Panc1 (cell line): ENCODE data around the gene GGCX. TPM values are rescaled to one million over a fixed set of nuclear protein-coding genes. Genes with fewer than 3 reads are reported as not detected.

Experiments used
- ATAC-seq: fragments of 200-7000 bp; cut with Tn5 transposase; 2 replicates; pipeline ENCODE4 v1.9.1; 2020; ENCODE audit warnings: mild to moderate bottlenecking, moderate library complexity
- BruUV-seq: library from RNA; stranded (reverse); fragments of 400-500 nt; replicated peaks from 2 replicates; lab custom pipeline; 2021; lab: Mats Ljungman, UMichigan
- CTCF ChIA-PET: fragments of 300-600 bp; sonication (Branson Sonifier 250); formaldehyde crosslinking; loops from one replicate; lab custom pipeline; 2022; ENCODE audit warnings: antibody characterized with exemption; lab: Charles Lee
- POLR2A ChIA-PET: fragments of 300-600 bp; sonication (Branson Sonifier 250); formaldehyde crosslinking; loops from one replicate; lab custom pipeline; 2022; ENCODE audit warnings: antibody characterized with exemption; lab: Charles Lee
- DNase-seq: peaks from one replicate; pipeline ENCODE4 v3.0.0-alpha.2; 2010; ENCODE audit warnings: low read depth, low spot score
- H3K27ac ChIP-seq: 2 replicates; pipeline ENCODE4 v1.5.1; 2011; ENCODE audit warnings: mild to moderate bottlenecking, low read length, inconsistent platforms
- H3K27me3 ChIP-seq: fragments of 200-500 bp; sonication (Bioruptor generic); 2 replicates; pipeline ENCODE4 v1.6.0; 2014; ENCODE audit warnings: low read length, inconsistent platforms; ENCODE audit not compliant: control insufficient read depth, insufficient read depth
- H3K36me3 ChIP-seq: fragments of 200-500 bp; sonication (Bioruptor generic); 2 replicates; pipeline ENCODE4 v1.5.1; 2014; ENCODE audit warnings: inconsistent platforms, mild to moderate bottlenecking, low read length, moderate library complexity; ENCODE audit not compliant: control insufficient read depth, insufficient read depth
- H3K4me1 ChIP-seq: 2 replicates; pipeline ENCODE4 v1.5.1; 2011; ENCODE audit warnings: inconsistent platforms, mild to moderate bottlenecking, low read length, moderate library complexity; ENCODE audit not compliant: control insufficient read depth, insufficient read depth
- H3K4me3 ChIP-seq, 2 experiments: 2 replicates each; pipeline ENCODE4 v1.5.1; 2011 to 2012; ENCODE audit warnings: low read depth in 2 of 2, low read length in 2 of 2, mild to moderate bottlenecking in 2 of 2, inconsistent platforms in 1 of 2, moderate library complexity in 1 of 2
- H3K9me3 ChIP-seq: fragments of 200-500 bp; sonication (Bioruptor generic); 2 replicates; pipeline ENCODE4 v1.5.1; 2014; ENCODE audit warnings: low read depth, mild to moderate bottlenecking, inconsistent platforms, low read length, moderate library complexity; ENCODE audit not compliant: control insufficient read depth, insufficient read depth
- CTCF ChIP-seq: fragments of 450-650 bp; IDR thresholded peaks from 2 replicates; pipeline ENCODE4 v1.5.1; 2017; ENCODE audit warnings: mild to moderate bottlenecking
- POLR2AphosphoS5 ChIP-seq: IDR thresholded peaks from 2 replicates; pipeline ENCODE4 v1.6.1; 2012; ENCODE audit warnings: mild to moderate bottlenecking, low read depth, low read length, moderate library complexity
- REST ChIP-seq, 2 experiments: IDR thresholded peaks; 2 replicates each; pipeline ENCODE4 v1.6.1; 2011 to 2012; ENCODE audit warnings: low read depth in 2 of 2, control low read depth in 1 of 2, low read length in 1 of 2, mild to moderate bottlenecking in 1 of 2, moderate library complexity in 1 of 2; ENCODE audit not compliant: insufficient read depth in 1 of 2
- SIN3A ChIP-seq: IDR thresholded peaks from 2 replicates; pipeline ENCODE4 v1.6.1; 2012; ENCODE audit warnings: low read depth, mild to moderate bottlenecking, low read length, moderate library complexity, borderline replicate concordance; ENCODE audit not compliant: insufficient read depth
- TCF7L2 ChIP-seq: IDR thresholded peaks from 2 replicates; pipeline ENCODE4 v1.6.1; 2011; ENCODE audit warnings: mild to moderate bottlenecking, low read depth, low read length, inconsistent platforms
- in situ Hi-C: cut with HindIII; loops from 2 replicates; pipeline ENCODE4 v1.10.0; 2016; ENCODE audit warnings: low sequenced_read_pairs, low pct_unique_long_range_greater_than_20kb
- intact Hi-C: fragments of 100-400 bp; cut with micrococcal nuclease; formaldehyde crosslinking; loops from one replicate; pipeline ENCODE4 v1.10.0; 2022; ENCODE audit not compliant: unreplicated experiment
- total RNA-seq: library from RNA; stranded (reverse); gene quantifications from one replicate; pipeline ENCODE4 v1.2.1, GENCODE V29; 2021; ENCODE audit not compliant: unreplicated experiment

Gene GGCX
- total RNA-seq, 1 experiment from 2014 or later, result 64.1 TPM

GRCh38 chr2:85607268-85608215 is 46.2 kb upstream of the GGCX start:
- no peak for ATAC-seq
- no peaks in the 10 kb centered on the region for H3K9me3 ChIP-seq
- in situ Hi-C loops (no loop called here), intact Hi-C loops (loop anchor here (2.0 kb wide), 1 partner anchor 47 kb away; the partner anchor contains the start of gene GGCX)
- peaks cover 6% of the 10 kb centered on the region for H3K36me3 ChIP-seq
- no peak overlapping the region for H3K4me3 ChIP-seq
- H3K27me3 ChIP-seq, result no peaks in the 10 kb centered on the region
- peaks cover 7% of the 10 kb centered on the region; the same call in 1 of the 2 replicates for H3K4me1 ChIP-seq
- ChIA-PET CTCF (no interaction called here), POLR2A (interaction anchor here (0.6 kb wide), 1 partner anchor 25 kb away, joined by 7 read pairs; no protein-coding TSS in a partner anchor)
- no peak overlapping the region for H3K27ac ChIP-seq
- no peak for DNase-seq
- no peak for TF ChIP-seq SIN3A
- no peak for TF ChIP-seq POLR2AphosphoS5
- TF ChIP-seq CTCF, result no peak
- no peak for TF ChIP-seq REST (IDR thresholded peaks at IDR 0.05; ENCODE audit: insufficient read depth in 1 of 2, low read depth in 2 of 2, low read length in 1 of 2)
- TF ChIP-seq TCF7L2, result no peak
- no TSS peak for BruUV-seq

GRCh38 chr2:85606116-85606455 is 44.8 kb upstream of the GGCX start:
- H3K4me3 ChIP-seq, result no peak overlapping the region
- peaks cover 14% of the 10 kb centered on the region for H3K4me1 ChIP-seq
- intact Hi-C loops, result no loop called here
- ATAC-seq (no peak), DNase-seq (no peak)
- no peak overlapping the region for H3K27ac ChIP-seq
- no peaks in the 10 kb centered on the region for H3K9me3 ChIP-seq
- no peaks in the 10 kb centered on the region for H3K27me3 ChIP-seq
- POLR2A ChIA-PET, result interaction anchor here (0.7 to 1.5 kb wide), 2 partner anchors 11 to 254 kb away, joined by 3 to 9 read pairs; partner anchors contain the start of gene RNF181
- no peak for TF ChIP-seq POLR2AphosphoS5
- H3K36me3 ChIP-seq, result peaks cover 3% of the 10 kb centered on the region
- in situ Hi-C loops, result no loop called here
- CTCF ChIA-PET, result no interaction called here
- BruUV-seq, result no TSS peak
